GM23248 (cell line): Measurements from ENCODE around the gene CEMIP2.
"Not testable (repeated sequence)": the region's sequence is repeated elsewhere in the genome, so short reads cannot be mapped to it uniquely, and the experiment has no call there.

Source experiments
- EZH2 ChIP-seq: fragments of 200-600 bp; sonication (generic); IDR thresholded peaks from 2 replicates; pipeline ENCODE4 v1.6.1; 2018; ENCODE audit warnings: antibody characterized with exemption, mild to moderate bottlenecking; ENCODE audit not compliant: insufficient read depth, poor library complexity, severe bottlenecking
- EZH2phosphoT487 ChIP-seq: fragments of 200-600 bp; sonication (generic); IDR thresholded peaks from 2 replicates; pipeline ENCODE4 v1.6.1; 2018; ENCODE audit warnings: antibody characterized with exemption, moderate library complexity, mild to moderate bottlenecking, low read depth; ENCODE audit not compliant: insufficient read depth

DNA sequence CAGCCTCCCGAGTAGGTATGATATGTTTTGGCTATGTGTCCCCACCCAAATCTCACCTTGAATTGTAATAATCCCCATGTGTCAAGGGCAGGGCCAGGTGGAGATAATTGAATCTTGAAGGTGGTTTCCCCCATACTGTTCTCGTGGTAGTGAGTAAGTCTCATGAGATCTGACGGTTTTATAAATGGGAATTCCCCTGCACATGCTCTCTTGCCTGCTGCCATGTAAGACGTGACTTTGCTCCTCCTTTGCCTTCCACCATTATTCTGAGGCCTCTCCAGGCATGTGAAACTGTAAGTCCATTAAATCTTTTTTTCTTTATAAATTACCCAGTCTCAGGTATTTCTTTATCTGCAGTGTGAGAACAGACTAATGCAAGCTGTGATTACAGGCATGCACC lies 111.0 kb downstream of the CEMIP2 start:
- TF ChIP-seq EZH2, EZH2phosphoT487: not testable (repeated sequence)
